ELR (cell line): ENCODE measurements around the gene CABLES2.
A peak's percentile ranks its signal among the peaks of the same experiment; 100 is the strongest.

Source experiments
- DNase-seq: peaks from one replicate; pipeline ENCODE4 v3.0.0-alpha.2; 2015; ENCODE audit warnings: low read depth

Gene CABLES2

DNA sequence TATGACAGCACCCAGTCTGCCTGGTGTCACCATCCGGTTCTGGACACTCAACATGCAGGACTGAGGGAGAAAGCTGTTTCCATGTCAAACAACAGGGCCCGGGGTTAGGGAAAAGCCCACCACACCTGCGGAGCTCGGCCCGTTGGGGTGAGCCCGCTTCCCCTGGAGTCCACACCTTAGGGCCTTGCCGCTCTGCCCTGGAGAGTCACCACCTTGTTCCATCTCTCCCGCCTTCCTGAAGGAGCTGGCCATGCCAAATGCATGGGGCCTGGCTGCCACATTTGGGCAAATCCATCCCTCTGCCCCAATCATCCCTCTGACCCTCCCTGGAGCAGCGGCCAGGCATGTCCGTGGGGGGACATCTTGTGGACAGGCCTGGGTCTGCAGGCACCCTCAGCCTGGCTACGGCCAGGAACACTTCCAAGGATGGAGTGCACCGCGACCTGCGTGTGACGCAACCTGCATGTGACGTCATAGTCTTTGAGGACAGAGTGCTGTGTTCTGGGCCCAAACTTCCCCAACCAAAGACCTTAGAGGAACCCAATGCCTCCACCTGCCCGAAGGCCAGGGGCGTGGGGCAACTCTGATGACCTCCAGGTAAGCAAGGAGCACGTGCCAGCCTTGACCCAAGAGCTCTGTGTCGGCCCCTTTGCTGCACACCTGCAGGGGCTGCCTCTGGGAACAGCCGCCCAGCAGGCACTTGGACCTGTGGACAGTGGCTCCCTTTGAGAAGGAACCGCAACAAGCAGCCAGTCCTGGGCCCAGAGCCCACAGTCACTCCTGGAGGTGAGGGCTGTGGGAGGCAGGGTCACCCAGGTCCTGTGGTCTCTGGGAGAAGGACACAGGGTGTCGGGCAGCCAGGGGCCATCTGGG is 1.7 kb downstream of the CABLES2 start:
- DNase-seq, result peak; percentile 69

DNA sequence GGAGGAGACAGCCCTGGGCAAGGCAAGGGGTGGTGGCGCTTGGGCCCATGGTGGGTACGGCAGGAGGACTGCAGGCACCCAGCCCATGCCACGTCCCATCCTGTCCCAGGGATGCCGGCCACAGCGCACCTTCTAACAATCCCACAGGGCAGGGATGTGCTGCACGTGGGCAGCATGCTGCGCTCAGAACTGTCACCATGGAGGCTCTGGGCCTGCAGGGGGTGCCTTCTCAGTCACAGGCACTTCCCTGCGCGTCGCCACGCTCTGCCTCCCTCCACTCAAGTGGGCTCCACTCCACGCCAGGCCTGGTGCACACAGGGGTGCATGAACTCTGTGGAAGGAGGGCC is 2.4 kb downstream of the CABLES2 start:
- DNase-seq, result no peak

DNA sequence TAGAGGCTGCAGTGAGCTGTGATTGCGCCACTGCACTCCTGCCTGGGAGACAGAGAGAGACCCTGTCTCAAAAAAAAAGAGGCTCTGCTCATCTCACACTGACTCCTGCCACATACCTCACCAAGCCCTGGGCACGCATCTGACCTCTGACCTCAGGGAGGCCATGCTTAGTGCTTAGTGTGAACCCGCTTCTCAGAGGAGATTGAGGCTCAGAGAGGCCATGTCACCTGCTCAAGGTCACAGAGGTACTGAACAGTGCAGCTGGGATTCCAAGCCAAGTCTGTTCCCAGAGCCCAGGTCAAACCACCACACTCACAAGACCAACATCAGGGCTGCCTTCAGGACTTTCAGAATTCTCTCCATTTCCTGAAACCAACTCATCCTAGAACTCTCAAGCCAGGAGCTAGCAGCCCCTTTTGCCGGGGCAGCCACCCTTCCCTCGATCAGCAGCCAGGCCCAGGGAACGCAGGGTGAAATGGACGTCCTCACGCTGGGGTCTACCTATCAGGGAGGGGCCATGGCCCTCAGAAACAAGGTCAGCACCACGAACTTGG is 2.9 kb downstream of the CABLES2 start:
- DNase-seq, result no peak

DNA sequence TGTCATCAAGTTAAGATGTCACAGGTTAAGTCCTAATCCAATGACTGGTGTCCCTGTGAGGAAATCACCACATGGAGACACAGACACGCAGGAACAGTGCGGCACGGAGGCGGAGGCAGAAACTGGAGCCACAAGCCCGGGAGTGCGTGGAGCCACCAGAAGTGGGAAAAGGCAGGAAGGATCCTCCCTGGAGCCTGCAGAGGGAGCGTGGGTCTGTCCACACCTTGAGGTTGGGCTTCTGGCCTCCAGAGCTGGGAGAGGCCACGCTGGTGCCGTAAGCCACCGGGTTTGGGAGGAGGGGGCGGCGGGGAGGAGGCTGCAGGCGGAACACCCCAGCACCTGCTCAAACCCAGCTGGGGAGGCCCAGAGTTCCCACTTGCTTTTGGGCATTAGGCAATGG is 3.8 kb downstream of the CABLES2 start:
- no peak for DNase-seq

DNA sequence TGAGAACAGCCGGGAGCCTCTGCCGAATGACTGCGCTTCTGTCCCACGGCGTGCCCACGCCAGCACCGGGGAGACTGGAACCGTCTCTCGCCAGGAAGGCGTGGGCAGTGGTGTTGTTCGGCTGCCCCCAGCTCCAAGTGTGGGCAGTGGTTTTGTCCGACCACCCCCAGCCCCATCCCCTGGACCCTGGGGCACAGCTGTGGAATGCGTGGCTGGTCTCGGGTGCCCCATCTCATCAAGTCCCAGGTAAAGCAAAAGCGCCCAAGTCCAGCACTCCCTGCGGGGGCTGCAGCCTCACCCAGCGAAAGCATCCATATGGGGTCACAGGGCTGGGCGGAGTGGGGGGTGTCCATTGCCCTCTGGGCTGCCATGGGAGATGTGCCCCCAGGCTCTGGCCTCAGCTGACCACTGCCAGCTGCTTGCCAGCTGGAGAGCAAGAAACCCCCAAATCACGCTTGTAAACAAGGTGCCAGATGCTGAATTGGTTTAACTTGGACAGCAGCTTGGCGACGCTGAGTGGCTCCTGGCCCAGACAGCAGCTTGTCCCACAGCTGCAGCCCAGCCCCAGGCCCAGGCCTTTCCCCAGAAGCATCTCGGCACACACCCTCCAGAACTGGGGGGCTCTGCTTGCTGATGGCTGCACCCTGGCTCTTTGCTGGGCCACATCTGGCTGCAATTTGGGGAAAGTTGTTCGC is 4.5 kb downstream of the CABLES2 start:
- no peak for DNase-seq

DNA sequence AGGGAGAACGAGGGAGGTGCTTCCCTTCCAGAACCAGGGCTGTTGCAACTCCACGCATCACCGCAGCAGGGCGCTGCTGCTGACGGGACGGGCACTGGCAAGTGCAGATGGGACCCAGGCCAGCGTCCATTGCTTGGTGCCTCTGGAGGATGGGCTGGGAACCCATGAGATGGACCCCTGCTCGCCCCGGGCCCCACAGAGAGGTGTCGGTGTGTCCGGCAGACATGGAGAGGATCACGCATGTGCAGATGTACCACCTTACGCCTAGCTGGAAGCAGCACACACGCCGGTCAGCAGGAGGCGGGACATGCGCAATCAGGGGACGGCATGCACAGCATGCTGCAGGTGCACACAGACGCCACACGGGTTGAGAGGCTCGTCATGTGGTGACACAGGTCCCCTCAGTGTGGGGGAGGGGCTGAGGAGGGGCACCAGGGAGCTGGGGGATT is 5.7 kb downstream of the CABLES2 start:
- DNase-seq, result no peak

DNA sequence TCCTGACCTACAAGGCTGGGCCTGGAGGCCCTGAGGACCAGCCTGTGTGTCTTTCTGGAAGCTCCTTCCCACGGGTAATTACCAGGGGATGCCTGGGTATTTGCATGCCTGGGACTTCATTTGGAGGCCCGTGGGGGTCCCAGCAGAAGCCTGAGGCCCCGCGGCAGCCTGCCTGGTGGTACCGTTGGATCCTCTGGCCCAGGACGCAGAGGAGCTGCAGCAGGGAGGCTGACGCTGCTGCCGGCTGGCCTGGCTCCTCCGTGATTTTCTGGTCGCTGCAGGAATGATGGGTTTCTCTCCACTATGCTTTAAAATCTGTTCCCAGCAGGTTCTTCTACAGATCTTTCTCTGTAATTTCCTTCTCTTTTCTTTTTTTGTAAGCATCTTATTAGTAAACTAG is 6.5 kb downstream of the CABLES2 start:
- DNase-seq, result no peak

DNA sequence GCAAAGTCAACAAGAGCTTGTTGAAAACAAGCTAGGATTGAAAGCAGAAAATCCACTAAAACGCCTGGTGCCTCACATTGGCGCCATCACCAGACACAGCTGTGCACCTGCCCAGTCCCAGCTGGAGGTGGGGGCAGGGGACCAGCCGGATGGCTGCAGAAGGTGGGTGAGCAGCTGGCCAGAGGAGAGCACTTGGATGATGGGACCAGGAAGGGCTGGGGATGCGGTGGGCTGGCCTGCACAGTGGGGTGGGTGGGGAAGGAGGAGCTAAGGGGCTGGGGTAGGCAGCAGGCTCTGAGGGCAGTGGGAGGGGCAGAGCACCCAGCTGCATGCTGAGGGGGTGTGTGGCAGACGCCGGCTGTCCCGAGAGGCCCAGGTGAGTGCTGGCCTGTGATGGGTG is 7.1 kb downstream of the CABLES2 start:
- no peak for DNase-seq

DNA sequence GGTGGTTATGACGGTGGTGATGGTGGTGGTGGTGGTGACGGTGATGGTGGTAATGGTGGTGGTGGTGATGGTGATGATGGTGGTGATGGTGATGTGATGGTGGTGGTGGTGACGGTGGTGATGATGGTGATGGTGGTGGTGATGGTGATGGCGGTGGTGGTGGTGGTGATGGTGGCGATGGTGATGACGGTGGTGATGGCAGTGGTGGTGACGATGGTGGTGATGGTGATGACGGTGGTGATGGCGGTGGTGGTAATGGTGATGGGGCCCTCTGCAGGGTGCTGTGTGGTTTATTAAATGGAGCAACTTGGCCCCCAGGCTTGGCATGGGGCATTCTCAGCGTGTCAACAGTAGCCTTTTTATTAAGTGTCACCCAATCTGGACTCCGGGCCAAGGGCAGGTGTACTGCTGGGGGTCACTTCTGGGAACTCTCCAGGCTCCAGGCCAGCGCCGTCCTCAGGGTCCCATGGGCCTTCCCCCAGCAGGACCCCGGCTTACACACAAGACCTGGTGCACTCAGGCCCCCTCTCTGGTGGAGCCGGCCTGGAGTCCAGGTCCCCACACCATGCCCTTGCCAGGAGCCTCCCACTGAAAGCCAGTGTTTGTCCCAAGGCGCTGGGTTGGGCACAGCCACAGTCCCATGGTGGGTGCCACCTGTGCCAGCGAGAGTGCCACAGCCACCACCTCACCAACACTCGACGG is 8.8 kb downstream of the CABLES2 start:
- no peak for DNase-seq

DNA sequence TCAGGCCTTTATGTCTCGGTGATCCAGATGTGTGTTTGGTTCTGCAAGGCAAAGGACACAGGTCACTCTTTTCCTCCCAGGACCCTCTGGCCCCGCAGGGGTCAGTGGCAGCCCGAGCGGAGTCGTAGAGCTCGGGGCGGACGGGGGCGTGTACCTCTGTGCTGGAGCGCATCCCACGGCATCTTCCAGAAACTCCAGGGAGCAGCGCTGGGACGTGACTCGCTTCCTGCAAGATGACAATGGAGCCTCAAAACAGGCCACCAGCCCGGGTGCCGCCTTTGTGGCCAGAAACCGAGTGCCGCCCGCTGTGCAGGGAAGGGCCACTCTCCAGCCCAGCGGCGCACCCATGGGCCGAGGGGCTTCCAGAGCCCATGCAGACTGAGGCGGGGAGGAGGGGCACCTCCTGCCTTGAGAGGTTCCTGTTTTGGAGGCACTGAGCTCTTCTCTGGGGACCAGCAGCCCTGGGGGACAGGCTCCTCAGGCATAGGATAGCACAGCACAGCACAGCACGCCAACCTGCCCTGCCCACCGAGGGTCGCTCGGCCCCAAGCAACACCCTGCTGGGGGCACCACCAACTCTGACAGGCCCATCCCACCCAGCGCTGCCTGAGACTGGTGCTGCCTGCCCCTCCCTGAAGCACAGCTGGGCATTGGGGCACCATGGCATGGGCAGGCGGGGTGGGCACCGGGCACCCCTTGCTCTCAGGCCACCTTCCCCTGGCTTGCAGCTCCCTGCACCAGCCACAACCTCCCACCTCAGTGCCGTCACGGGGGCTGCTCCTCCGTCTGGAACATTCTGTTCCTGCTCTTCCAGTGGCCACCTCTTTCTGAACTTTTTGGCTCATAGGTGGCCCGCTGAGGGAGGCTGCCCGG is 10.5 kb downstream of the CABLES2 start:
- no peak for DNase-seq

DNA sequence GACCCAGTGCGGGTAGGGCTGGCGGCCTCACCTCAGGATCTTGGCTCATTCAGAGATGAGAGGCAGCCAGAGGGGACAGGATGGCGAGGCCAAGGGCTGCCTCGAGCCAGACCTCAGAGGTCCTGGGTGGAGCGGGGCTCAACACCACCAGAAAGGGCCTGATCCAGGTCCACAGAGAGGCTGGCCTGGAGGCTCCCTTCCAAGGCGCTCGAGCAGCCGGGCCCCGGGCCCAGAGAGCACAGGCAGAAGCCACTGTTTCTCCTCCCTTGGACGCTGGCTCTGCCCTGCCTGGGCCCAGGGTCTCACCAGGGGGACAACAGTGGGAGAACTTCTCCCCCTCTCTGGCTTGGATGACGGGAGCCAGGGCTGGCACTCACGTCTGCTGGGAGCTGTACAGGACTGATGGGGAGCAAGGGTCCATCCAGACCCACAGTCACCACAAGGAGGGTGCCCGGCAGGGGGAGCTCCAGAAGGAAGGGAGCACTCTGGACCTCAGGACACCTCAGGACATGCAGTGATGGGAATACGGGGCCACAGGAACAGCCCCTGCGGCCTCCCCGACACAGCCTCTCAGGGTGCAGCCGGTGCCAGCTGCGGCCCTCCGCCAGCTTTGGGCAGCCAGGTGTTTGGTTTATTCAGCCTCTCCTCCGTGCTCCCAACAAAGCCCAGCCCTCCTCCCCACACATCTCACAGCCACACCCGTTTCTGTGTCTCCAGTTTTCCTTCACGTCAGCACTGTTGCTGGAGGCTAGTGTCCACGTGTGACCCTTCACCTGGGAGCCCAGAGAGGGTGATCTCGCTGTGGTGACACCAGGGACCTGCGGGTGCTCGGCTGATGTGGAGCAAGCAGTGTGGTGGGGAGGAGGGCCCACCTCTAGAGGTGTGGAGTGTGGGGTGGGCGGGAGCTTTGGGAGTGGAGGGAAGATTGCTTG is 11.5 kb downstream of the CABLES2 start:
- DNase-seq, result no peak

DNA sequence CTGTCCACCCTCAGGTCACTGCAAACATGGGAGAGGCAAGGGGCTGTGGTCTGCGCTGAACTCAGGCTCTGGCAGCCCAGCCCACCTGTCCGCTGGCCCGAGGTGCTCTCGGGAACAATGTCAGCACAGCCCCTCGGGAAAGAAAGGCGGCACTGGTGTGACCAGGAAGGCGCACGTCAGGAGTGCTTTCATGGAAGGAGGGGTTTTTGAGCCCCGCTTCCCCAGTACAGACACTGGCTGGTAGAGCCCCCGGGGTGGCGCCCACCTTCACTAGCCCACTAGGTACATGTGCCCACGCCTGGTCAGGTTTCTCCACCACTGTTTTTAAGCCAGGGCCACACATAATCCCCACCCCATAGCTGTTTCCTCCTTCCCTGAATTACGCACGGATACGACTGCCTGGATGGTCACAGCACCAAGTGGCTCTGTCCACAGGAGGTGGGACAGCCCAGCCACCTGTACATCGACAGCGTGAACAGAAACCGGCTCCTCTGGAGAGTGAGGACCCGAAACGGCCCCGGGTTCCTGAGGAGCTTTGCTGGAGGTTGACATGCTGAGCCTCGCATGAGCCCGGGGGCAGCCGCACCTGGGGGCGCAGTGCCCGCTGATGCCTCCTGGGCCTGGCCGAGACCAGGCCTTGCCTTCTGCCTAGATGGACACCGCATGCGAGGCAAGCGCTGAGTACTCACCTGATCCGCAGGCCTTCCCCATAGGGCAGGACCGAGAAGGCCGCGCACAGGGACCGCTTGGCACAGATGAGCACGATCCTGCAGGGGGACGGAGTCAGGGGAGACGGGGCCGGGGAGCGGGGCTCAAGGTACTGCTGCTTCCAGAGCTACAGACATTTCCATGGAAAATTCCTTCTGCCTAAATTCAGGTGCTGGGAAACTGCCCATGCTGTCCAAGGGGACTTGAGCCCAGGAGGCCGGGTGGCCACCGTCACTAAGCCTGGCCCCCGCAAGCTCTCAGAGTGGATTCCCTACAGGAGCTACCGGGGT is 12.5 kb downstream of the CABLES2 start:
- DNase-seq, result no peak

DNA sequence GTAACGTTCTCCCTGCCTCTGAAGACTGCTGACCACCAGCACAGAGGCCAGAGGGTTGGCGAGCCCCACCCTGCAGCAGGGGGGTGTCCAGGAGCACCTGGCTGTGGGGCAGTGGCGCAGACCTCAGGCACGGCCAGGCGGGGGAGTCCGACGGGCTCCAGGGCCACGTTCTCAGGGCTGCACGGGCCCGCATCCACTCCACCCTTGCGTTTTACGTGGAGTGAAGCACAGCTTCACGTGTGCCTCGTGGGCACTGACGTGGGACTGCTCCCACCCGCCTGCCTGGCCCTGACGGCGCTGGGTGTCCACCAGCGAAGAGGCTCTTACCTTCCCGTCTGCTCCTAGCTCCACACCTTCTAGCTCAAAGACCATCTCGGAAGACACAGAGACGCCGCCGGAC is 13.3 kb downstream of the CABLES2 start:
- no peak for DNase-seq

DNA sequence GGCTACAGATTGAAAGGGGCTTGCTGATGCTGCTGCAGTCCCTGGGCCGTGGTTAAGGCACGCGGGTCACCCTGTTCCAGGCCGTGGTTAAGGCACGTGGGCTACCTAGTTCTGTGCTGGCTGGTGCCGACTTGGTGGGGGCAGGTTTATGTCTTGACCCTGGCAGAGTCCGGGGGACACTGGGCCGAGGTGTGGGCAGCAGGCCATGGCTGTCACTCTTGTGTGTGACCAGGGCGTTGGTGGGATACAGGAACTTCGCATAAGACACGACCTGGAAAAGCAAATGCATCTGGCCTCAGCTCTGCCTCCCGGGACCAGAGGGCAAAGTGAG is 13.8 kb downstream of the CABLES2 start:
- no peak for DNase-seq

DNA sequence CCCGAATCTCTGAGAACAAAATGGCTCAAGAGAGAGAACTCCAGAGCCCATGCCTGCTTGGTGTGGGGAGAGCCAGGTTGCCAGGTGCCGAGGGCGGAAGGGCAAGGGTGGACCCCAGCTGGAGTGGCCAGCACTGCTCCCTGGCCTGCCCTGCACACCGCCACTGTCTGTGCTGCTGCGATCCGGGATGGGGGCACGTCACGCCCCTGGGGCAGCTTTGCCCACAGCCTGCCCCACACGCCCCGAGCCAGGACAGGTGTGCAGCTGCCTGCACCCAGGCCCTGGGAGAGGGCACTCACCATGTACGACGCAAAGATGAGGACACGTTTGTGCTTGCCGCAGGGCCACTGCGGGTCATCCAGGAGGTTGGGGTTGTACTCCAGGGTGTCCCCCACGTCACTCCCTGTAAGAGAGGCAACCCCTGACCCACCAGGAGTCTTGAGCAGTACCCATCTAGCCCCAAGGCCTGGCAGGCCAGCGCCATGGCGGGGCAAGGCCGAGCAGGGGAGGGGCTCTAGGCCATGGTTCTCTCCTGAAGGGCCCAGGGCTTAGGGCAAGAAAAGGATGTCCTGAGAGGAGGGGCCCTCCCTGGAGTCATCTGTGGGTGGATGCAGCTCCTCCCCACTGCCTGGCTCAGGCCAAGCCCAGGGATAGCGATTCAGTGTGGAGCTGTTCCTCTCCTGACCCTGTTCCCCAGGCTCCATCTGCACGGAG is 14.3 kb downstream of the CABLES2 start:
- no peak for DNase-seq

DNA sequence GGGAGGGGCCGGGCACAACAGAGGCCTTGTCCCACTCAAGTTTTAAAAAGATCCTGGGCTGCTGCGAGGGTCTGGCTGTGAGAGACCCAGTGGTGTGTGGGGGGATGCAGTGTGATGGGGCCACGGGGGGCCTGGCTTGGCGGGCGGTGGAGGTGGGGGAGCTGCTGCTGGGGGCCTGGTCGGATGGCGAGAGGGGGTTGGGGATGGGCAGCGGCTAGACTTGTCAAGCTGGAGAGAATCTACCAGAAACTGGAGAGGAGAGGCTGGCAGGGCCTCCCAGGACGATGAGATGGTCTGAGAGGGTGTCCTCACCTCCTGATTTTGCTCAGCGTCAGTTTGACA is 15.0 kb downstream of the CABLES2 start:
- no peak for DNase-seq

DNA sequence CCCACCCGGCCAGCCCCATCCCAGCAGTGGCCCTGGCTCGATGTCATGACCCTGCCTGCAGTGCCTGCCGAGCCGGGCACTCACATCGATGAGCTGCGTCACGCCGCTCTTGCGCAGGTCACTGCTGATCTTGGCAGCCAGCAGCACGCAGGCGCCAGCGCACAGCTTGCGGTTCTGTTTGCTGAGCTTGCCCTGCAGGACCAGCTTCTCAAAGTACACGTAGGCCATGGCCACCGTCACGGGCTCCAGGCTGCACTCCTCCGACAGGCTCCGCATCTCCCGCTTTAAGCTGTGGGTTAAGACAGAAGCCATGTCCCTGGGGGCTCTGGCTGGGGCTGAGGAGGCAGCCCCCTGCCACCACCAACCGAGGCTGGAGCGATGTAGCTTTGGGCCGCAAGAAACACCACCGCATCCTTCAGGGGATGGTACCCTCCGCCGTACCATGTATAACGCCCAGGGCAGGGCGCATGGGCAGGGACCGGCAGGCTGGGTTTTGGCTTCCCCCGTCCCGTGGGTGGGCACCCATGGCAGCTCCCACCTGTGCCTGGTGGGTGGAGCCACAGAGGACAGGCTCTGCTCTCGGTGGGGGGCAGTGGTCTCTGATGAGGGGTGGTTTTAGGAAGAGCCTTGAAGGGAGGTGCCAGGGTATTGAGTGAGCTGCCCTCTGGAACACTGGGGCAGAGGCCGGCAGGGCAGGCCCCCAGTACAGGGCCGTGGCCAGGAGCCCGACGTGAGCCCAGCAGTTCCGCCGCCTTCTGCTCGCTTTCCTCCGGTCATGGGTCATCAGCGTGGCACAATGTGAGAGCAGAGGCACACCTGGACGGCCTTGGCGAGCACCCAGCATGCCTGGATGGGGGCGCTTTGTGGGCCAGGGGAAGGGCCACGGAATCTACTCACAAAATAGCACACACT is 15.7 kb downstream of the CABLES2 start:
- DNase-seq, result no peak
